Right atrium auricular region (tissue), 2 donors: ENCODE data around the gene ULK1. TPM values are rescaled to one million over a fixed set of nuclear protein-coding genes. Genes with fewer than 3 reads are reported as not detected.

ENCODE experiments used
- DNase-seq: peaks from one replicate; pipeline ENCODE4 v3.0.0-alpha.2; 2019; ENCODE audit warnings: low spot score
- H3K27ac ChIP-seq, 2 donors: fragments of 200-600 bp; sonication (generic); 1 replicate in 1 of 2; 2 replicates in 1 of 2; pipeline ENCODE4 v1.5.1; 2016 to 2019
- H3K27me3 ChIP-seq, 2 donors: fragments of 200-600 bp; sonication (generic); one replicate each; pipeline versions ENCODE4 v1.5.1 to v1.6.0; 2017 to 2019
- H3K36me3 ChIP-seq: fragments of 200-600 bp; sonication (generic); one replicate; pipeline ENCODE4 v1.5.1; 2016
- H3K4me1 ChIP-seq, 2 donors: fragments of 200-600 bp; sonication (generic); one replicate each; pipeline versions ENCODE4 v1.5.1 to v1.6.0; 2017 to 2019
- H3K4me3 ChIP-seq, 2 donors: fragments of 200-600 bp; sonication (generic); 1 replicate in 1 of 2; 2 replicates in 1 of 2; pipeline ENCODE4 v1.5.1; 2017 to 2019; ENCODE audit warnings: mild to moderate bottlenecking in 1 of 2, moderate library complexity in 1 of 2
- H3K9me3 ChIP-seq, 2 donors: fragments of 200-600 bp; sonication (generic); one replicate each; pipeline ENCODE4 v1.5.1; 2019
- total RNA-seq, 2 donors: library from RNA; depleted of rRNA; stranded (reverse); fragments of >200 nt; gene quantifications; one replicate each; pipeline ENCODE4 v1.1.0, GENCODE V29; 2016
- TF ChIP-seq, protein P1 (sequence below), 2 donors: fragments of 200-600 bp; sonication (generic); IDR thresholded peaks; one replicate each; pipeline ENCODE4 v1.5.1; 2019; ENCODE audit warnings: antibody characterized with exemption in 2 of 2

ULK1 gene
- total RNA-seq, 2 donors from 2014 or later = 16.2 to 23.4 TPM

GRCh38 chr12:131863711-131864396 is 30.6 kb upstream of the ULK1 start:
- no peak for DNase-seq
- H3K36me3 ChIP-seq = no peaks in the 10 kb centered on the region
- H3K27me3 ChIP-seq = no peaks in the 10 kb centered on the region
- no peaks in the 10 kb centered on the region for H3K4me1 ChIP-seq
- no peak overlapping the region for H3K27ac ChIP-seq
- TF ChIP-seq, protein P1, sequence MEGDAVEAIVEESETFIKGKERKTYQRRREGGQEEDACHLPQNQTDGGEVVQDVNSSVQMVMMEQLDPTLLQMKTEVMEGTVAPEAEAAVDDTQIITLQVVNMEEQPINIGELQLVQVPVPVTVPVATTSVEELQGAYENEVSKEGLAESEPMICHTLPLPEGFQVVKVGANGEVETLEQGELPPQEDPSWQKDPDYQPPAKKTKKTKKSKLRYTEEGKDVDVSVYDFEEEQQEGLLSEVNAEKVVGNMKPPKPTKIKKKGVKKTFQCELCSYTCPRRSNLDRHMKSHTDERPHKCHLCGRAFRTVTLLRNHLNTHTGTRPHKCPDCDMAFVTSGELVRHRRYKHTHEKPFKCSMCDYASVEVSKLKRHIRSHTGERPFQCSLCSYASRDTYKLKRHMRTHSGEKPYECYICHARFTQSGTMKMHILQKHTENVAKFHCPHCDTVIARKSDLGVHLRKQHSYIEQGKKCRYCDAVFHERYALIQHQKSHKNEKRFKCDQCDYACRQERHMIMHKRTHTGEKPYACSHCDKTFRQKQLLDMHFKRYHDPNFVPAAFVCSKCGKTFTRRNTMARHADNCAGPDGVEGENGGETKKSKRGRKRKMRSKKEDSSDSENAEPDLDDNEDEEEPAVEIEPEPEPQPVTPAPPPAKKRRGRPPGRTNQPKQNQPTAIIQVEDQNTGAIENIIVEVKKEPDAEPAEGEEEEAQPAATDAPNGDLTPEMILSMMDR (IDR thresholded peaks at IDR 0.05) = no peak
- H3K9me3 ChIP-seq = no peaks in the 10 kb centered on the region
- no peak overlapping the region for H3K4me3 ChIP-seq

GRCh38 chr12:131864469-131864868 is 30.0 kb upstream of the ULK1 start:
- Histone ChIP-seq H3K4me1 (no peaks in the 10 kb centered on the region), H3K27me3 (no peaks in the 10 kb centered on the region), H3K27ac (no peak overlapping the region), H3K36me3 (no peaks in the 10 kb centered on the region), H3K9me3 (no peaks in the 10 kb centered on the region), H3K4me3 (no peak overlapping the region)
- no peak for DNase-seq
- TF ChIP-seq, protein P1 (IDR thresholded peaks at IDR 0.05) = no peak

GRCh38 chr12:131865180-131865875 is 29.1 kb upstream of the ULK1 start:
- H3K4me3 ChIP-seq = no peak overlapping the region
- no peaks in the 10 kb centered on the region for H3K9me3 ChIP-seq
- TF ChIP-seq, protein P1 (IDR thresholded peaks at IDR 0.05) = no peak
- DNase-seq = no peak
- H3K27ac ChIP-seq = no peak overlapping the region
- no peaks in the 10 kb centered on the region for H3K4me1 ChIP-seq
- H3K27me3 ChIP-seq = no peaks in the 10 kb centered on the region
- no peaks in the 10 kb centered on the region for H3K36me3 ChIP-seq

- DNase-seq = no peak
- H3K27me3 ChIP-seq = no peaks in the 10 kb centered on the region
- H3K36me3 ChIP-seq = no peaks in the 10 kb centered on the region
- no peak overlapping the region for H3K27ac ChIP-seq
- no peaks in the 10 kb centered on the region for H3K4me1 ChIP-seq
- H3K4me3 ChIP-seq = no peak overlapping the region
- H3K9me3 ChIP-seq = no peaks in the 10 kb centered on the region
- TF ChIP-seq, protein P1 (IDR thresholded peaks at IDR 0.05) = no peak
Measured at GRCh38 chr12:131867471-131867870, 27.0 kb upstream of the ULK1 start.

GRCh38 chr12:131867891-131868675 is 26.3 kb upstream of the ULK1 start:
- Histone ChIP-seq H3K27me3 (no peaks in the 10 kb centered on the region), H3K4me1 (no peaks in the 10 kb centered on the region), H3K27ac (no peak overlapping the region), H3K4me3 (no peak overlapping the region), H3K9me3 (no peaks in the 10 kb centered on the region), H3K36me3 (no peaks in the 10 kb centered on the region)
- TF ChIP-seq, protein P1 (IDR thresholded peaks at IDR 0.05) = no peak
- no peak for DNase-seq
